ENCODE measurements around the gene CHL1.

- TF ChIP-seq, protein P1, sequence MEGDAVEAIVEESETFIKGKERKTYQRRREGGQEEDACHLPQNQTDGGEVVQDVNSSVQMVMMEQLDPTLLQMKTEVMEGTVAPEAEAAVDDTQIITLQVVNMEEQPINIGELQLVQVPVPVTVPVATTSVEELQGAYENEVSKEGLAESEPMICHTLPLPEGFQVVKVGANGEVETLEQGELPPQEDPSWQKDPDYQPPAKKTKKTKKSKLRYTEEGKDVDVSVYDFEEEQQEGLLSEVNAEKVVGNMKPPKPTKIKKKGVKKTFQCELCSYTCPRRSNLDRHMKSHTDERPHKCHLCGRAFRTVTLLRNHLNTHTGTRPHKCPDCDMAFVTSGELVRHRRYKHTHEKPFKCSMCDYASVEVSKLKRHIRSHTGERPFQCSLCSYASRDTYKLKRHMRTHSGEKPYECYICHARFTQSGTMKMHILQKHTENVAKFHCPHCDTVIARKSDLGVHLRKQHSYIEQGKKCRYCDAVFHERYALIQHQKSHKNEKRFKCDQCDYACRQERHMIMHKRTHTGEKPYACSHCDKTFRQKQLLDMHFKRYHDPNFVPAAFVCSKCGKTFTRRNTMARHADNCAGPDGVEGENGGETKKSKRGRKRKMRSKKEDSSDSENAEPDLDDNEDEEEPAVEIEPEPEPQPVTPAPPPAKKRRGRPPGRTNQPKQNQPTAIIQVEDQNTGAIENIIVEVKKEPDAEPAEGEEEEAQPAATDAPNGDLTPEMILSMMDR (IDR thresholded peaks at IDR 0.05) = no peak
- no peak for TF ChIP-seq POLR2A (IDR thresholded peaks at IDR 0.05)
These were observed 160.4 kb downstream of the CHL1 start for GRCh38 chr3:356952-357351.
